ENCODE data around the gene CTRB1.

GRCh38 chr16:75264457-75264998 is 45.7 kb downstream of the CTRB1 start:
- TF ChIP-seq, protein P1, sequence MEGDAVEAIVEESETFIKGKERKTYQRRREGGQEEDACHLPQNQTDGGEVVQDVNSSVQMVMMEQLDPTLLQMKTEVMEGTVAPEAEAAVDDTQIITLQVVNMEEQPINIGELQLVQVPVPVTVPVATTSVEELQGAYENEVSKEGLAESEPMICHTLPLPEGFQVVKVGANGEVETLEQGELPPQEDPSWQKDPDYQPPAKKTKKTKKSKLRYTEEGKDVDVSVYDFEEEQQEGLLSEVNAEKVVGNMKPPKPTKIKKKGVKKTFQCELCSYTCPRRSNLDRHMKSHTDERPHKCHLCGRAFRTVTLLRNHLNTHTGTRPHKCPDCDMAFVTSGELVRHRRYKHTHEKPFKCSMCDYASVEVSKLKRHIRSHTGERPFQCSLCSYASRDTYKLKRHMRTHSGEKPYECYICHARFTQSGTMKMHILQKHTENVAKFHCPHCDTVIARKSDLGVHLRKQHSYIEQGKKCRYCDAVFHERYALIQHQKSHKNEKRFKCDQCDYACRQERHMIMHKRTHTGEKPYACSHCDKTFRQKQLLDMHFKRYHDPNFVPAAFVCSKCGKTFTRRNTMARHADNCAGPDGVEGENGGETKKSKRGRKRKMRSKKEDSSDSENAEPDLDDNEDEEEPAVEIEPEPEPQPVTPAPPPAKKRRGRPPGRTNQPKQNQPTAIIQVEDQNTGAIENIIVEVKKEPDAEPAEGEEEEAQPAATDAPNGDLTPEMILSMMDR (IDR thresholded peaks at IDR 0.05): no peak
- TF ChIP-seq POLR2A (IDR thresholded peaks at IDR 0.05): no peak
- no peak for TF ChIP-seq EP300 (IDR thresholded peaks at IDR 0.05)
- TF ChIP-seq POLR2AphosphoS5 (IDR thresholded peaks at IDR 0.05): no peak
